CD4-positive, alpha-beta memory T cell (primary cell): ENCODE data around the gene RIN3. TPM values are rescaled to one million over a fixed set of nuclear protein-coding genes. Genes with fewer than 3 reads are reported as not detected.

ENCODE experiments used
- CTCF ChIA-PET: fragments of 350-600 bp; sonication (Branson Sonifier 250); formaldehyde crosslinking; loops from one replicate; lab custom pipeline; 2021; ENCODE audit warnings: inconsistent platforms; ENCODE audit not compliant: partially characterized antibody; lab: Charles Lee
- POLR2A ChIA-PET: fragments of 350-600 bp; sonication (Branson Sonifier 250); formaldehyde crosslinking; loops from one replicate; lab custom pipeline; 2021; ENCODE audit not compliant: partially characterized antibody; lab: Charles Lee
- DNase-seq, 5 donors: peaks; one replicate each; pipeline versions ENCODE4 v3.0.0 to v3.0.0-alpha.2; 2020 to 2022; ENCODE audit warnings: mixed read lengths in 1 of 5
- H3K27ac ChIP-seq: one replicate; pipeline ENCODE4 v1.7.0; 2013; ENCODE audit warnings: low read depth, low read length
- H3K27me3 ChIP-seq: 2 replicates; pipeline ENCODE4 v1.7.0; 2013; ENCODE audit warnings: mild to moderate bottlenecking, low read length, moderate library complexity; ENCODE audit not compliant: insufficient read depth
- H3K36me3 ChIP-seq: 2 replicates; pipeline ENCODE4 v1.7.0; 2013; ENCODE audit warnings: mild to moderate bottlenecking, low read length, moderate library complexity; ENCODE audit not compliant: insufficient read depth
- H3K4me1 ChIP-seq: 2 replicates; pipeline ENCODE4 v1.7.0; 2013; ENCODE audit warnings: mild to moderate bottlenecking, low read length, moderate library complexity; ENCODE audit not compliant: insufficient read depth
- H3K4me3 ChIP-seq, 2 donors: one replicate each; pipeline ENCODE4 v1.7.0; 2013; ENCODE audit warnings: low read length in 2 of 2, mild to moderate bottlenecking in 1 of 2
- H3K9me3 ChIP-seq, 2 donors: one replicate each; pipeline ENCODE4 v1.7.0; 2013; ENCODE audit warnings: low read length in 2 of 2, control low read depth in 1 of 2; ENCODE audit not compliant: control insufficient read depth in 1 of 2
- H3K27ac Mint-ChIP-seq, 7 donors: one replicate each; pipeline ENCODE4 v1.8.0; 2020 to 2021; ENCODE audit warnings: mixed read lengths in 7 of 7, mild to moderate bottlenecking in 6 of 7, inconsistent platforms in 3 of 7, moderate library complexity in 3 of 7
- H3K27me3 Mint-ChIP-seq, 2 donors: one replicate each; pipeline ENCODE4 v1.8.0; 2020 to 2021; ENCODE audit warnings: mixed read lengths in 2 of 2
- H3K36me3 Mint-ChIP-seq, 2 donors: one replicate each; pipeline ENCODE4 v1.8.0; 2020 to 2021; ENCODE audit warnings: mixed read lengths in 2 of 2, inconsistent platforms in 1 of 2, mild to moderate bottlenecking in 1 of 2
- H3K4me1 Mint-ChIP-seq, 4 donors: one replicate each; pipeline ENCODE4 v1.8.0; 2020 to 2021; ENCODE audit warnings: mixed read lengths in 4 of 4, mild to moderate bottlenecking in 1 of 4
- H3K4me3 Mint-ChIP-seq, 8 donors: one replicate each; pipeline ENCODE4 v1.8.0; 2020 to 2021; ENCODE audit warnings: mixed read lengths in 8 of 8, mild to moderate bottlenecking in 7 of 8, moderate library complexity in 6 of 8, inconsistent platforms in 3 of 8
- H3K9me3 Mint-ChIP-seq, 8 donors: one replicate each; pipeline ENCODE4 v1.8.0; 2020 to 2021; ENCODE audit warnings: mixed read lengths in 8 of 8, mild to moderate bottlenecking in 5 of 8, inconsistent platforms in 3 of 8, moderate library complexity in 1 of 8
- intact Hi-C: fragments of 100-400 bp; cut with micrococcal nuclease; formaldehyde crosslinking; loops from one replicate; pipeline ENCODE4 v1.15.1; 2023
- polyA plus RNA-seq, 2 donors: library from polyadenylated mRNA; unstranded; fragments of 300-500 nt; fragmentation: Illumina TruSeq; gene quantifications; one replicate each; pipeline ENCODE4 v1.2.3, GENCODE V29; 2021
- total RNA-seq, 2 experiments: library from RNA; stranded (reverse); gene quantifications; one replicate each; pipeline ENCODE4 v1.2.3, GENCODE V29; 2021

Gene RIN3
- total and polyA plus RNA-seq, 4 experiments from 2014 or later, result 4.0 to 74.9 (median 45.9) TPM

DNA sequence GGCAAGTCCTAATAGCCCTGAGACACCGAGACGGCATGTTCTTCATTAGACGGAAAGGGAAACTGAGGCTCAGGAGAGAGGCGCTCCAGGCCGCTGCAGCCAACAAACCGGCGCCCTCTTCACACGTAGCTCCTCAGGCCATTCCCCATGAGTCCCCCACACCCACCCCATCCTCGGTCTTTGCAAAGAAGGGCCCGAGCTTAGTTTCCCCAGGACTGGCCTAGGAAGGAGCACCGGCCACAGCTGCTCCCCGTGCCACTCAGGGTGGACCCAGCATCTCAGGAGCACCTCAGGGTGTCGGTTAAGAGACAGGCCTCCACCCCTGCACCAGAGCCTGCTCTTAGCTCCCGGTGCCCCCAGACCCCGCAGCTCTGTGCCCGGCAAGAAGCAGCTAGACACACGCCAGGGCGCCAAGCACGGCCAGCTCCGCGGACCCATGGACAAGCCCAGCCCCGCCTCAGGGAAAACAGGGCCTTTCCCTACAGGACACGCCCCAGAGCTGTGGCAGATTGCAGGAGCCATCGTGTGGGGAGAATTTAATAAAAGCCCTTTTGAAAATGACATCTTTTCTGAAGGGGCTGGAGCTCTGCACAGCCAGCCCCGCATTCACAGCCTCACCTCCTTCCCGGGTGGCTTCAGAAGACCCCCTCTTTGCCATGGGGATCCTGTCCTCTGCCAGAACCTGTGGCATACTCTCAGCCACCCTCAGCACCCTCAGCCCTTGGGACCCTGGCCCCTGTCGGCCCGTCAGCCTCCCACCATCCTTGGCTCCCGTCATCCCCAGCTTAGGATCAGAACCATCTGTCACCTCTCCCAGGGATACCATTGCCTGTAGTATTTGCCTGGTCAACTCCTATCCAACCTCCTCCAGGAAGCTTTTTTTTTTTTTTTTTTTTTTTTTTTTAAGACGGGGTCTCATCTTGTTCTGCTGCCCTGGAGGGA lies 175.1 kb downstream of the RIN3 start:
- H3K36me3 ChIP-seq, result peaks cover 13% of the 10 kb centered on the region
- Mint-ChIP-seq H3K4me3 (no peak overlapping the region), H3K9me3 (no peaks in the 10 kb centered on the region), H3K36me3 (peaks cover 9 to 32% of the 10 kb centered on the region in 2 donors), H3K27me3 (no peaks in the 10 kb centered on the region), H3K4me1 (peaks cover 3 to 20% (median 12%) of the 10 kb centered on the region in 4 donors), H3K27ac (peak overlapping the region in 1 of 7 donors; percentile 53)
- ChIA-PET CTCF (interaction anchor here (0.6 to 2.3 kb wide), 9 partner anchors 12 to 102 kb away, joined by 3 to 6 read pairs (median 3); no protein-coding TSS in a partner anchor), POLR2A (no interaction called here)
- intact Hi-C loops, result loop anchor here (10.0 kb wide), 1 partner anchor 554 kb away; no protein-coding TSS in a partner anchor
- no peak overlapping the region for H3K27ac ChIP-seq
- no peaks in the 10 kb centered on the region for H3K27me3 ChIP-seq
- H3K4me3 ChIP-seq, result no peak overlapping the region
- no peaks in the 10 kb centered on the region for H3K9me3 ChIP-seq
- H3K4me1 ChIP-seq, result peaks cover 17% of the 10 kb centered on the region
- no peak for DNase-seq

- Mint-ChIP-seq H3K9me3 (no peaks in the 10 kb centered on the region), H3K27me3 (no peaks in the 10 kb centered on the region), H3K27ac (peak overlapping the region in 2 of 7 donors; percentile 18 to 35), H3K4me1 (peaks cover 4 to 27% (median 20%) of the 10 kb centered on the region in 4 donors), H3K36me3 (peaks cover 9 to 25% of the 10 kb centered on the region in 2 donors), H3K4me3 (no peak overlapping the region)
- Histone ChIP-seq H3K27me3 (no peaks in the 10 kb centered on the region), H3K36me3 (peaks cover 13% of the 10 kb centered on the region), H3K27ac (no peak overlapping the region), H3K4me1 (peaks cover 17% of the 10 kb centered on the region), H3K4me3 (no peak overlapping the region), H3K9me3 (no peaks in the 10 kb centered on the region)
- ChIA-PET CTCF (interaction anchor here (0.6 to 2.3 kb wide), 7 partner anchors 8 to 103 kb away, joined by 3 to 6 read pairs (median 4); partner anchors contain the start of gene LGMN), POLR2A (interaction anchor here (0.5 to 0.6 kb wide), 2 partner anchors 14 to 532 kb away, joined by 3 to 5 read pairs; no protein-coding TSS in a partner anchor)
- intact Hi-C loops, result no loop called here
- no peak for DNase-seq
Measured at GRCh38 chr14:92690171-92691011, 176.8 kb downstream of the RIN3 start.

DNA sequence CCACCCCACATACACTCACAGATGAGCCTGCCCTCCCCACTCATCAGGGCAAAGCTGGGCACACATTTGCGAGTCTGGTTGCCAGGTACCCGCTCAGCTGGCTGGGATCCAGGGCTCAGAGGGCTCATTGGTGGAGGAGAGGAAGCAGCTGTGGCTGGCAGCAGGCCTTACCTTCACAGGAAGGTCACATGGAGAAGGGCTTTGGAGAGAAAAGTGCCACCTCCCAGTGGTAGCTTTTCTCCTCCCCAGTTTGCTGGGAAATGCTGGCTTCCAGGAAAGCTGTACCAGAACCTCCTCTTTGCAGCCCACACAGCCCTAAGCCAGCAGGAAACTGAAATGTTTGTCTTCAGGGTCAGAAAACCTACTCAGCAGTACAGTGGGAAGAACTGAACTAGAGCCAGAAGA lies 179.2 kb downstream of the RIN3 start:
- no peaks in the 10 kb centered on the region for H3K36me3 ChIP-seq
- peaks cover 0 to 2% (median 0%) of the 10 kb centered on the region in 8 donors for H3K9me3 Mint-ChIP-seq
- H3K27ac ChIP-seq, result no peak overlapping the region
- peak; percentile 31 to 59 (median 47) for DNase-seq
- peaks cover 0 to 3% of the 10 kb centered on the region in 2 donors for H3K27me3 Mint-ChIP-seq
- H3K27me3 ChIP-seq, result no peaks in the 10 kb centered on the region
- no peak overlapping the region for H3K4me3 Mint-ChIP-seq
- CTCF ChIA-PET, result interaction anchor here (1.2 kb wide), 1 partner anchor 8 kb away, joined by 3 read pairs; no protein-coding TSS in a partner anchor
- peaks cover 4 to 27% (median 20%) of the 10 kb centered on the region in 4 donors for H3K4me1 Mint-ChIP-seq
- H3K9me3 ChIP-seq, result no peaks in the 10 kb centered on the region
- H3K4me1 ChIP-seq, result peaks cover 17% of the 10 kb centered on the region
- intact Hi-C loops, result no loop called here
- H3K36me3 Mint-ChIP-seq, result peaks cover 0 to 13% of the 10 kb centered on the region in 2 donors
- POLR2A ChIA-PET, result interaction anchor here (0.6 to 1.4 kb wide), 2 partner anchors 11 to 58 kb away, joined by 3 read pairs; no protein-coding TSS in a partner anchor
- no peak overlapping the region for H3K4me3 ChIP-seq
- peak overlapping the region in 3 of 7 donors; percentile 27 to 51 (median 27) for H3K27ac Mint-ChIP-seq

DNA sequence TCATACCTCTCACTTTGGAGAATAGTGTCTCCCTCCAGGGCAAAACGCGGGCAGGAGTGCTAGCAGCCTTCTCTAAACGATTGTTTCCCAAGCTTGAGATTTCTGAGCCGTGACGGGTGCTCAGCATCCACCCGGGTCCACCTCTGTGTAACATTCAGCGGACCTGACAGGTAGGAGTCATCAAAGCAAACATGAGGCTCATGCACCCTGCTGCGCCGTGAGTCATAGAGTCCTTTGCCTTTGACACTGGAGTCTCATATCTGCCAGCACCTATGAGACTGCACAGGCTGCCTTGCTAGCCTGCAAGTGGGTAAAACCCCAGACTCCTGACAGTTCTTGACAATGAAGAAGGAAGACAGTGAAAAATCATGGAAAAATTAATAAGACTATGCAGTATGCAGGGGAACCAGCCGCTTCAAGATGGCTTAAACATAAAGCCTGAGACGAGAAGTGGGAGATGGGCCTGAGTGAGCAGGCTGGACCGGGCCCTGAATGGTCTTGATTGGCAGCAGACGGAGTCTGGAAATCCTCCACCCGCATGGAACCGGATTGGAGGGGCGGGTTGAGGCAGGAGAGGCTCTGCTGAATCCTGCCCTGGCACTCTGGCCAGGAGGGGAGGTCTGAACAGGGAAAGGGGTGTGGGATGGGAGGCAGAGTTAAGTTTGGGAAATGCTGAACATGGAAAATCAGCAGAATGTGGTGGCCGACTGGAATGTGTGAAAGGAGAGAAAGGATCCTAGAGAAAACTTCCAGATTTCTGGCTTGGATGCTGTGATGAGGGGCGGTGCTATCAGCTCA lies 180.6 kb downstream of the RIN3 start:
- ChIA-PET POLR2A (no interaction called here), CTCF (interaction anchor here (1.6 kb wide), 1 partner anchor 8 kb away, joined by 4 read pairs; no protein-coding TSS in a partner anchor)
- Histone ChIP-seq H3K4me3 (no peak overlapping the region), H3K36me3 (no peaks in the 10 kb centered on the region), H3K4me1 (peaks cover 17% of the 10 kb centered on the region), H3K27me3 (no peaks in the 10 kb centered on the region), H3K27ac (no peak overlapping the region), H3K9me3 (no peaks in the 10 kb centered on the region)
- Mint-ChIP-seq H3K27ac (peak overlapping the region in 2 of 7 donors; percentile 9 to 17), H3K36me3 (peaks cover 0 to 3% of the 10 kb centered on the region in 2 donors), H3K4me1 (peaks cover 4 to 27% (median 20%) of the 10 kb centered on the region in 4 donors), H3K9me3 (peaks cover 0 to 2% (median 0%) of the 10 kb centered on the region in 8 donors), H3K27me3 (peaks cover 0 to 3% of the 10 kb centered on the region in 2 donors), H3K4me3 (peak overlapping the region in 1 of 8 donors; percentile 26)
- no peak for DNase-seq
- intact Hi-C loops, result no loop called here

DNA sequence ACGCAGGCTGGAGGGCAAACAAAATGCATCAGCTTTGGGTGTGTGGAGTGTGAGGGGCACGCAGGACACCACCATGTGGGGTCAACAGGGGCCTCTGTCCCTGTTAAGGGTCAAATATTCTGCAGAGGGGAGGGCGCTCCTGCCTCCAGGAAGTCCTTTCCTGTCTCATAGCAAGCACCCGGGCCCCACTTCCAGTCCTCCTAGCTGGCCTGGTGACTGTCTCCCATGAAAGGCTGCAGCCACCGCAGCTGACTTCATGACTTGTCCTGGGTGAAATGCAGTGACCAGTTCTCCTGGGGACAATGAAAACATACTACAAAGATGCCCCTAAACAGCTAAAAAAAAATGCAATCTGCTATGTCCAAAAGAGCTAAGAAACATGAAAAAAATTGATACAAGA lies 181.2 kb downstream of the RIN3 start:
- no peak for DNase-seq
- H3K4me3 ChIP-seq, result no peak overlapping the region
- Mint-ChIP-seq H3K4me3 (peak overlapping the region in 1 of 8 donors; percentile 26), H3K27ac (no peak overlapping the region), H3K27me3 (peaks cover 0 to 3% of the 10 kb centered on the region in 2 donors), H3K9me3 (peaks cover 0 to 2% (median 0%) of the 10 kb centered on the region in 8 donors), H3K36me3 (peaks cover 0 to 3% of the 10 kb centered on the region in 2 donors), H3K4me1 (peaks cover 4 to 27% (median 20%) of the 10 kb centered on the region in 4 donors)
- no peaks in the 10 kb centered on the region for H3K9me3 ChIP-seq
- POLR2A ChIA-PET, result no interaction called here
- no peak overlapping the region for H3K27ac ChIP-seq
- H3K36me3 ChIP-seq, result no peaks in the 10 kb centered on the region
- intact Hi-C loops, result no loop called here
- peaks cover 17% of the 10 kb centered on the region for H3K4me1 ChIP-seq
- CTCF ChIA-PET, result interaction anchor here (1.6 kb wide), 1 partner anchor 9 kb away, joined by 4 read pairs; no protein-coding TSS in a partner anchor
- no peaks in the 10 kb centered on the region for H3K27me3 ChIP-seq

GRCh38 chr14:92695562-92695961 lies 182.0 kb downstream of the RIN3 start:
- Mint-ChIP-seq H3K36me3 (peaks cover 0 to 3% of the 10 kb centered on the region in 2 donors), H3K27me3 (peaks cover 0 to 3% of the 10 kb centered on the region in 2 donors), H3K4me1 (peaks cover 4 to 27% (median 20%) of the 10 kb centered on the region in 4 donors), H3K9me3 (peaks cover 0 to 2% (median 0%) of the 10 kb centered on the region in 8 donors), H3K27ac (peak overlapping the region in 1 of 7 donors; percentile 81), H3K4me3 (peak overlapping the region in 1 of 8 donors; percentile 60)
- Histone ChIP-seq H3K4me1 (peaks cover 17% of the 10 kb centered on the region), H3K4me3 (no peak overlapping the region), H3K36me3 (no peaks in the 10 kb centered on the region), H3K27ac (no peak overlapping the region), H3K27me3 (no peaks in the 10 kb centered on the region), H3K9me3 (no peaks in the 10 kb centered on the region)
- intact Hi-C loops, result no loop called here
- ChIA-PET POLR2A (no interaction called here), CTCF (interaction anchor here (1.6 kb wide), 1 partner anchor 9 kb away, joined by 4 read pairs; no protein-coding TSS in a partner anchor)
- DNase-seq, result no peak
